Fibroblast of skin of right biceps (primary cell): Measurements from ENCODE around the gene FMO3.
A peak's percentile ranks its signal among the peaks of the same experiment; 100 is the strongest.

Experiments
- DNase-seq: peaks from one replicate; pipeline ENCODE4 v3.0.0-alpha.2; 2013

The FMO3 gene

GRCh38 chr1:171090604-171091003, at the start of gene FMO3:
TSS of gene FMO3 (plus strand) at chr1:171090905. CDS start at chr1:171092659, 1,754 bp downstream.
- no peak for DNase-seq

- no peak for DNase-seq
Measured at GRCh38 chr1:171048014-171048413, 42.7 kb upstream of the FMO3 start.

GRCh38 chr1:171052977-171053376, 37.7 kb upstream of the FMO3 start:
- no peak for DNase-seq

- DNase-seq: peak; percentile 20
Measured at GRCh38 chr1:171055966-171056643, 34.6 kb upstream of the FMO3 start.

GRCh38 chr1:171061425-171062143, 29.1 kb upstream of the FMO3 start:
- DNase-seq: no peak

- DNase-seq: no peak
Measured at GRCh38 chr1:171062902-171063301, 27.8 kb upstream of the FMO3 start.

GRCh38 chr1:171075041-171075440, 15.7 kb upstream of the FMO3 start:
- DNase-seq: no peak

- DNase-seq: peak; percentile 58
Measured at GRCh38 chr1:171081314-171081753, 9.4 kb upstream of the FMO3 start.

- DNase-seq: peak; percentile 0
Measured at GRCh38 chr1:171081763-171082201, 8.9 kb upstream of the FMO3 start.

GRCh38 chr1:171082606-171083005, 8.1 kb upstream of the FMO3 start:
- DNase-seq: no peak

GRCh38 chr1:171083222-171083621, 7.5 kb upstream of the FMO3 start:
- DNase-seq: no peak

- DNase-seq: no peak
Measured at GRCh38 chr1:171084091-171084490, 6.6 kb upstream of the FMO3 start.

GRCh38 chr1:171084870-171085269, 5.8 kb upstream of the FMO3 start:
- DNase-seq: no peak

- no peak for DNase-seq
Measured at GRCh38 chr1:171087896-171088295, 2.8 kb upstream of the FMO3 start.

- no peak for DNase-seq
Measured at GRCh38 chr1:171103862-171104261, 13.2 kb downstream of the FMO3 start.

GRCh38 chr1:171107262-171107940, 16.7 kb downstream of the FMO3 start:
- no peak for DNase-seq

- no peak for DNase-seq
Measured at GRCh38 chr1:171107969-171108368, 17.3 kb downstream of the FMO3 start.

GRCh38 chr1:171109966-171110365, 19.3 kb downstream of the FMO3 start:
- no peak for DNase-seq

- peak; percentile 58 for DNase-seq
Measured at GRCh38 chr1:171110621-171111326, 20.1 kb downstream of the FMO3 start.

GRCh38 chr1:171112119-171112518, 21.4 kb downstream of the FMO3 start:
- no peak for DNase-seq

- DNase-seq: peak; percentile 20
Measured at GRCh38 chr1:171113382-171113781, 22.7 kb downstream of the FMO3 start.

GRCh38 chr1:171115280-171115897, 24.7 kb downstream of the FMO3 start:
- no peak for DNase-seq

- peak; percentile 30 for DNase-seq
Measured at GRCh38 chr1:171116676-171117075, 26.0 kb downstream of the FMO3 start.
